Motor neuron (in vitro differentiated cells): ENCODE data around the gene ACAD9. TPM values are rescaled to one million over a fixed set of nuclear protein-coding genes. Genes with fewer than 3 reads are reported as not detected.

Experiments used
- ATAC-seq, 8 experiments: fragments of 200-7000 bp; cut with Tn5 transposase; replicated peaks in 6 of 8; 2 replicates each; pipeline ENCODE4 v1.8.0; 2021; ENCODE audit warnings: mild to moderate bottlenecking in 8 of 8, moderate library complexity in 8 of 8
- H3K27ac ChIP-seq, 2 donors: fragments of 250-450 bp; sonication (Bioruptor Pico); 2 replicates each; pipeline ENCODE4 v1.9.0; 2021; ENCODE audit warnings: antibody characterized with exemption in 2 of 2, mild to moderate bottlenecking in 2 of 2, moderate library complexity in 1 of 2
- H3K4me1 ChIP-seq, 2 donors: fragments of 250-450 bp; sonication (Bioruptor Pico); replicated peaks in 1 of 2; 2 replicates each; pipeline ENCODE4 v1.6.1; 2021; ENCODE audit warnings: antibody characterized with exemption in 2 of 2, mild to moderate bottlenecking in 2 of 2, moderate library complexity in 1 of 2
- H3K4me3 ChIP-seq, 5 donors: fragments of 250-450 bp; sonication (Bioruptor Pico); 2 replicates each; pipeline ENCODE4 v1.9.0; 2021; ENCODE audit warnings: antibody characterized with exemption in 5 of 5, mild to moderate bottlenecking in 5 of 5, moderate library complexity in 4 of 5
- WGBS, 10 experiments: fragments of 450-650 bp; shearing (Covaris generic); methylation state at CpG; one replicate each; pipeline ENCODE4 v1.0.0; 2022; 5-methylcytosine and 5-hydroxymethylcytosine counted together
- in situ Hi-C, 9 experiments: fragments of 400-800 bp; cut with MboI; loops; one replicate each; pipeline ENCODE4 v1.15.0; 2021; ENCODE audit warnings: low sequenced_read_pairs in 9 of 9, low pct_unique_long_range_greater_than_20kb in 2 of 9; ENCODE audit not compliant: unreplicated experiment in 9 of 9
- total RNA-seq, 8 experiments: library from RNA; unstranded; fragments of 300-600 nt; gene quantifications; 2 replicates each; pipeline versions ENCODE4 v1.2.3 to v1.2.4, GENCODE V29; 2022

Gene ACAD9
- total RNA-seq, 8 experiments from 2014 or later = 19.3 to 63.3 (median 29.6) TPM

DNA sequence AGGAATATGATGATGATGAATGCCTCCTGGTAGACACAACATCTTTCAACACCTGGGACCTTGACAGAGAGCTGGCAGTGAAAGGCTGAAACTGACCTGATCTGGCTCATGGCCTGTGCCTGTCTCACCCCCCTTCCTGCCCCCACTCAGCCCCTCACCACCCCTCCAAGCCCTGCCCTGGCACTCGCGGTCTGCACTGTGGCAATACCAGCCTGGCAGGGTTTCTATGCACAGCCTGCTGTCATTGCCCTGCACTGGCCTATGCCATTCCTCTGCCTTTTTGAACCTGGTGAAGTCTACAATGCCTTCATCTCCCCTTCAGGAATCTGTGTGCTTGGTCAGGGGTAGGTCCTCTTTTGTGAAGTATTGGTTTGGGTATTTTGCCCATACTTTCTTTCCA is 56.5 kb downstream of the ACAD9 start:
- WGBS, 10 experiments = 40% methylated on average over 1 of the region's 2 CpGs; no CpG with 5 or more reads in 9 of the 10 experiments
- in situ Hi-C loops = no loop called here
- Histone ChIP-seq H3K27ac (no peak overlapping the region), H3K4me3 (no peak overlapping the region), H3K4me1 (no peaks in the 10 kb centered on the region)
- no peak for ATAC-seq

DNA sequence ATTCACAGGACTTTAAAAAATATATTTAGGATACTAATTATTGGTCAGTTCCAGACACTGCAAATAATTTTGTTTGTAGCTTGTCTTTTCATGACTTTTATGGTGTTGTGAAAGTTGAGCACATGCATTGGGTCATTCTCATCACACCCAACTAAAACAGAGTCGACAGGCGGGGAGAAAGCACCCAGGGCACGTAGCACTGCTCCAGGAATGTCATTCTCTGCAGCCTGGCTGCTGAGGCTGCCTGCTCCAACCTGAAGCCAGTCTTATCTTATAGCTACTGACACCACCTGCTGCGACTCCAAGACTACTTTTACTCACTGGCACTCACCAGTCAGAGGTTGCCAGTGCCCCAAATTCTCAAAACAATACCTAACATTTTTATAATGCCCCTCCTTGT is 56.9 kb downstream of the ACAD9 start:
- in situ Hi-C loops = no loop called here
- Histone ChIP-seq H3K4me3 (no peak overlapping the region), H3K27ac (no peak overlapping the region), H3K4me1 (no peaks in the 10 kb centered on the region)
- no peak for ATAC-seq
- 38 to 80% (median 63%) methylated on average over 1 to 4 of the region's 4 CpGs; no CpG with 5 or more reads in 5 of the 10 experiments for WGBS, 10 experiments

DNA sequence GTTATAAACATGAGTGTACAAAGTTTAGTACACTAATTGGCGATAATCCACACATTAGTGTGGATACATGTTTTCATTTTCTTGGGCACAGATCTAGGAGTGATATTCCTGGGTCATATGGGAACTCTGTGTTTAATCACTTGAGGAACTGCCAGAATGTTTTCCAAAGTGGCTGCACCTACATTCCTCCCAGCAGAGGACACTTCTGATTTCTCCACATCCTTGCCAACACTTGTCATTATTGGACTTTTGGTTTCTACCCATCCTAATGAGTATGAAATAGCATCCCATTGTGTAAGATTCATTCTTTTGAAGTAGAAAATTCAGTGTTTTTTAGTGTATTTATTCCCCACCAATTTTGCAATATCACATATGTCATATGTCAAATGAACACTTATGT is 60.8 kb downstream of the ACAD9 start:
- 40 to 100% (median 100%) methylated on average over 1 of the region's 1 CpG; no CpG with 5 or more reads in 7 of the 10 experiments for WGBS, 10 experiments
- H3K4me3 ChIP-seq = no peak overlapping the region
- no peaks in the 10 kb centered on the region for H3K4me1 ChIP-seq
- in situ Hi-C loops = no loop called here
- no peak for ATAC-seq
- H3K27ac ChIP-seq = no peak overlapping the region

DNA sequence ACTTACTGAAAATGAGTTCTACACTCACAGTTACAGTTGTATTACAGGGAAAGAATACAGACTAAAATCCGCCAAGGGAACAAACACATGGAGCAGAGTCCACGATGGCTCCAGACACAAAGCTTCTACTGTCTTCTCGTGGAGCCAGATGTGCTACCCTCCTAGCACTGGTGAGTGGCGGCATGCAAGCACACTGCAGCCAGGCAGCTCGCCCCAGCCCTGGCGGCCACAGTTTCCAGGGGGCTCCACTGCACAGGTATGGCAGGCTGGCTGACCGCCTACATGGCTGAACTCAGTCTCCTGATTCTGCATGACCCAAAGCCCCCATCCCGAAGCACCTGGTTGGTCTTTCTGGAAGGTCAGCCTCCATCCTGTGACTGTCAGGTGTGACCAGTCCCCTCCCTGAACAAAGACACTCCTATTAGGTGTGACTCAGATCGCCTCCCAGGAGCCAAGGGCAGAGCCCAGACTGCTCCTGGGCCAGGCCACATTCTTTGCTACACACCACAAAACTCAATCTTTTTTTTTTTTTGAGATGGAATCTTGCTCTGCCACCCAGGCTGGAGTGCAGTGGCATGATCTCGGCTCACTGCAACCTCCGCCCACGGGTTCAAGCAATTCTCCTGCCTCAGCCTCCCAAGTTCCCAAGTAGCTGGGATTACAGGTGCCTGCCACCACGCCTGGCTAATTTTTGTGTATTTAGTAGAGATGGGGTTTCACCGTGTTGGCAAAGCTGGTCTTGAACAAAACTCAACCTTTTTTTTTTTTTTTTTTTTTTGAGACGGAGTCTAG is 62.9 kb downstream of the ACAD9 start:
- ATAC-seq = no peak
- no peak overlapping the region for H3K27ac ChIP-seq
- 0 to 100% (median 92%) methylated on average over 1 to 7 of the region's 15 CpGs; no CpG with 5 or more reads in 2 of the 10 experiments for WGBS, 10 experiments

DNA sequence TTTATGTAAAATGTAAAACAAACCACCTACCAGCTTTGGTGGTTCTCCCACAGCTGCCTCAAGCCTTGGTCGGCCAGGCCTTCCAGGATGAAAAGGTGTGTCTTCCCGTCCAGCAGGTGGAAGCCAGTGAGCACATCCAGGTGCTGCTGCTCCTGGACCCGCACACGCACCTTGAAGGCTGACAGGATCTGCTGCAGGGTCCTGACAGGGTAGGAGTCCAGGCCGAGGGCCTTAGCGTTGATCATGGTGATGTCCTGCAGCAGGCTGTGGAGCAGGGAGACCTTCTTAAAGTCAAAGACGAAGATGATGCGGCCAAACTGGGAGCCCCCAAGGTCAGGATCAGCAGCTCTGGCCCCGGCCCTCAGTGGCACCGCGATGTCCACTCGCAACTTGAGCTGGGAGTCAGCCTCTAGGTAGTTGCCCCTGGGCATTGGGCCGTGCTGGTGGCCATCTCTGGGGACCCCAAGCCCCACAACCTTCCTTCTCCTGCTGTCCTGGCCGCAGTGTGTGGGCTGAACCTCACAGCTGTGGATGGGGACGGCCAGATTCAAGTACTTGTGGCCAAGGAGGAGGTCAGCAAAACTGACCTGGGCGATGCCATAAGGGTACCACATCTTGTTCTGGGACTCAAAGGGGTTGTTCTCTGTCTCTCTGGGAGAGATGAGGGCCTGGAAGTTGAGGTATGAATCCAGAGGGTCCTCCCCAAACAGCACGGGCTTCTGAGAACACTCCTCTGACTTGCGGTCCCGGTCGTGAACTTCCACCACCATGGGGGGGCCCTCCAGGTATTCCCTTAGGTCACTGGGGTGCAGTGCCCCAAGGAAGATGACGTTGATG is 65.8 kb downstream of the ACAD9 start:
- ATAC-seq = no peak
- in situ Hi-C loops = no loop called here
- Histone ChIP-seq H3K4me3 (no peak overlapping the region), H3K27ac (no peak overlapping the region), H3K4me1 (peaks cover 0 to 3% of the 10 kb centered on the region in 2 donors)
- WGBS, 10 experiments = 60 to 87% (median 68%) methylated on average over 1 to 7 of the region's 21 CpGs; no CpG with 5 or more reads in 3 of the 10 experiments

More for the DNA sequence above, 62.9 kb downstream of the ACAD9 start:
- no peaks in the 10 kb centered on the region for H3K4me1 ChIP-seq
- in situ Hi-C loops = no loop called here
- no peak overlapping the region for H3K4me3 ChIP-seq

DNA sequence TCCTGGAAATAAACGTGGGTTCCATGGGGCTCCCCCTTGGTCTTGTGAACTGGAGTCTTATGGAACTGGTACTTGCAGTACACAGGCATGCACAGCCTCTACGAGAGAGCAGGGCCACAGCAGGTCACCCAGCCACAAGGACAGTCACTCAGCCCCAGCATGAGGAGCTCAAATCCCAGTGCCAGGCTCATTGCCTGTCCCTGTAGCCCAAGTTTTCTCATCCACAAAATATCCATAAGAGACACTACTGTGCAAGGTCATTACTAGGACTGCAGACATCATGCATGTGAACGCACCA is 66.4 kb downstream of the ACAD9 start:
- H3K4me3 ChIP-seq = no peak overlapping the region
- peaks cover 3 to 8% of the 10 kb centered on the region in 2 donors for H3K4me1 ChIP-seq
- in situ Hi-C loops = no loop called here
- WGBS, 10 experiments = 0 to 80% (median 61%) methylated on average over 1 to 3 of the region's 3 CpGs; no CpG with 5 or more reads in 6 of the 10 experiments
- ATAC-seq = no peak
- no peak overlapping the region for H3K27ac ChIP-seq

DNA sequence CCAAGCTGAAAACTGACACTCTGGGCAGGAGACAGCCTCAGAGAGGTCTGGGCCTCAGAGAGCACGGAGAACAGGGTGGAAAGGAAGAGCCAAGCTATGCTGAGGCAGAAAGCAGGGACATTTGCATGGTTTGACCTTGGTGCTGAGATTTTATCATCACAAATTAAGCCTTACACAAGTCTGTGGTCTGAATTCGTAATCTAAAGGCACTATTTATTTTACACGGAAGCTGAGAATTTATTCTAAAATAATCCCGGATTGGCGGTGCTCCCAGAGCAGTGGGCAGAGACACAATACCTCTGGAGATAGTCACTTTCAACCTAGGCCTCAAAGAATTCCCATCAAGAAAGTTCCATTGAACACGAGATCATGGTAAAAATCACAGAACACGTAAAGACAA is 67.0 kb downstream of the ACAD9 start:
- WGBS, 10 experiments = 10 to 83% (median 70%) methylated on average over 1 to 7 of the region's 7 CpGs
- no peak for ATAC-seq
- Histone ChIP-seq H3K27ac (no peak overlapping the region), H3K4me1 (peaks cover 4 to 10% of the 10 kb centered on the region in 2 donors), H3K4me3 (no peak overlapping the region)
- in situ Hi-C loops = no loop called here

DNA sequence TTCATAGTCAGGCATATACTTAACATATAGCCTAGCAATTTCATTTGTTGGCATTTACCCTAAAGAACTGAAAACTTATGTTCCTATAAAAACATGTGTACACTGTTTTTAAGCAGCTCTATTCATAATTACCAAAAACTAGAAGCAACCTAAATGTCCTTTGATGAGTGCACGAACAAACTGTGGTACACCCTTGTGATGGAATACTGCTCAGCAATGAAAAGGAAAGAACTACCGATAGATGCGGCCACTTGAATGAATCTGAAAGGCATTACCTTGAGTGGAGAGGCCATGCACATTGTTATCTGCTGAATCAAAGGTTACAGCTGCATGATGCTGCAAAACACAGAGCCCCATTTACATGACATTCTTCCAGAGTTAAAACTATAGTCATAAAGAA is 69.7 kb downstream of the ACAD9 start:
- 60 to 100% (median 85%) methylated on average over 1 to 3 of the region's 3 CpGs; no CpG with 5 or more reads in 1 of the 10 experiments for WGBS, 10 experiments
- ATAC-seq = no peak
- peaks cover 4 to 10% of the 10 kb centered on the region in 2 donors for H3K4me1 ChIP-seq
- no peak overlapping the region for H3K27ac ChIP-seq
- H3K4me3 ChIP-seq = no peak overlapping the region
- in situ Hi-C loops = no loop called here

DNA sequence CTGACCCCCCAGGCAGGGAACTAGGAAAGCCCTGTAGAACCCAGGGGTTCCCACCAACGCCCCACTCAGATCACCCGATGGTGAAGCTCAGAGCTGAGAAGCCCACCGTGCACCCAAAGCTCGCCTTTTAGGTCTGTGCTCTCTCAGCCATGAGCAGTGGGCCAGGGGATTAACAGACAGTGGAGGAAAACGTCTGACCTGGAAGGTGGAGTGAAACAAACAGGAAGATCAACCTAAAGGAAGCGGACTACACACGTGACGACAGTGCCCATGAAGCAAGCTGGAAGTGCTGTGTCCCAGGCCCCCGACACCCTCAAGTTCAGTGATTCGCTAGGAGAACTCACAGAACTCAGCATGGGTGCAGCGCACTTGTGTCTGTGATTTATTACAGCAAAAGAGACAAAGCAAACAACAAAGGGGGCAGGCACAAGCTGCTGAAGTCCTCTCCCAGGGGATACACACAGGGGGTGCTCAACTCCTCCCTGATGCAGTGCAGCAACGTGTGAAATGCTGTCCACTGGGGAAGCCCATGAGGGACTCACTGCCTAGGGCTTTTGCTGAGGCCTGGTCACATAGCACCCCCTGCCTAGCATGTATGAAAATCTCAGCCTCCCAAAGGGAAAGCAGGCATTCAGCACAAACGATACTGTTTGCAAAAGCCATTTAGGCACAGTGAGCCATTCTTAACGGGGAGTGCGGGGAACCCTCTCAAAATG is 71.0 kb downstream of the ACAD9 start:
- in situ Hi-C loops = loop anchor here in 3 of 9 experiments (25.0 kb wide), 1 partner anchor 287 kb away; the partner anchor contains the start of gene COPG1 (in 3 of the 3)
- peak in 6 of 8 experiments; percentile 70 to 100 (median 99) for ATAC-seq
- Histone ChIP-seq H3K4me1 (peaks cover 4 to 10% of the 10 kb centered on the region in 2 donors), H3K27ac (no peak overlapping the region), H3K4me3 (no peak overlapping the region)
- WGBS, 10 experiments = 0 to 72% (median 51%) methylated on average over 1 to 9 of the region's 15 CpGs; no CpG with 5 or more reads in 5 of the 10 experiments

DNA sequence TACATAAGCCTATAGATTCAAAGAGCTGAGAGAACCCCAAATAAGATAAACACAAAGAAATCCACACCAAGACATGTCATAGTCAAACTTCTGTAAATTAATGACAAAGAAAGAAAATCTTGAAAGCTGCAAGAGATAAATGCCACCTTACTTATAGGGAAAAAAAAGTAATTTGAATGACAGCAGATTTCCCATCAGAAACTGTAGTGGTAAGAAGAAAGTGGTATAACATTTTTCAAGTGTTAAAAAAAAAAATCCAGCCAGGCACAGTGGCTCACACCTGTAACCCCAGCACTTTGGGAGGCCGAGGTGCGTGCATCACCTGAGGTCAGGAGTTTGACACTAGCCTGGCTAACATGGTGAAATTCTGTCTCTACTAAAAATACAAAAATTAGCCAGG is 77.0 kb downstream of the ACAD9 start:
- no peak for ATAC-seq
- no peaks in the 10 kb centered on the region for H3K4me1 ChIP-seq
- H3K4me3 ChIP-seq = no peak overlapping the region
- in situ Hi-C loops = loop anchor here in 3 of 9 experiments (25.0 kb wide), 1 partner anchor 281 kb away; the partner anchor contains the start of gene COPG1 (in 3 of the 3)
- WGBS, 10 experiments = 74 to 100% (median 94%) methylated on average over 1 to 2 of the region's 2 CpGs; no CpG with 5 or more reads in 2 of the 10 experiments
- no peak overlapping the region for H3K27ac ChIP-seq
